ENCODE data around the gene CASD1. TPM values are rescaled to one million over a fixed set of nuclear protein-coding genes. Genes with fewer than 3 reads are reported as not detected.

Gene CASD1
- polyA plus RNA-seq, 1 donor from 2014 or later, result 187 TPM

GRCh38 chr7:94530109-94530508 lies 20.5 kb downstream of the CASD1 start:
- H3K27me3 ChIP-seq (ENCODE audit: insufficient read depth, low read depth, low read length), result no peaks in the 10 kb centered on the region
- H3K27ac ChIP-seq (ENCODE audit: low read length), result no peak overlapping the region
- H3K36me3 ChIP-seq (ENCODE audit: insufficient read depth, low read length), result peaks cover 16% of the 10 kb centered on the region
- H4K20me1 ChIP-seq (ENCODE audit: insufficient read depth), result no peaks in the 10 kb centered on the region
- no peaks in the 10 kb centered on the region for H3K9me3 ChIP-seq (ENCODE audit: low read length)
- H3K79me2 ChIP-seq (replicated peaks; ENCODE audit: insufficient read depth, low read length), result no peaks in the 10 kb centered on the region
- H3K4me3 ChIP-seq (ENCODE audit: low read length), result no peak overlapping the region
- H2AFZ ChIP-seq (ENCODE audit: low read depth, low read length), result no peak overlapping the region
- H3K9ac ChIP-seq (ENCODE audit: low read length), result no peak overlapping the region
- no peaks in the 10 kb centered on the region for H3K9me2 ChIP-seq (ENCODE audit: insufficient read depth, low read length)
- H3F3A ChIP-seq (ENCODE audit: insufficient read depth, low read length, poor library complexity, severe bottlenecking), result no peaks in the 10 kb centered on the region
- TF ChIP-seq REST (IDR thresholded peaks at IDR 0.05; ENCODE audit: borderline replicate concordance) (no peak), EP300 (conservative IDR thresholded peaks at IDR 0.05; ENCODE audit: poor library complexity, severe bottlenecking) (no peak), POLR2AphosphoS5 (IDR thresholded peaks at IDR 0.05) (no peak), EZH2 (IDR thresholded peaks at IDR 0.05; ENCODE audit: borderline replicate concordance, insufficient read depth, low read length, poor library complexity, severe bottlenecking) (no peak), SMC3 (conservative IDR thresholded peaks at IDR 0.05; ENCODE audit: poor library complexity) (no peak), CTCF (IDR thresholded peaks at IDR 0.05; ENCODE audit: poor library complexity, severe bottlenecking) (no peak), TAF1 (IDR thresholded peaks at IDR 0.05; ENCODE audit: low read depth) (no peak), RAD21 (conservative IDR thresholded peaks at IDR 0.05) (no peak), MXI1 (conservative IDR thresholded peaks at IDR 0.05; ENCODE audit: poor library complexity, severe bottlenecking) (no peak)
- H3K4me2 ChIP-seq (ENCODE audit: low read length), result no peak overlapping the region

GRCh38 chr7:94532676-94533075 lies 23.1 kb downstream of the CASD1 start:
- Histone ChIP-seq H3K36me3 (ENCODE audit: insufficient read depth, low read length) (peaks cover 16% of the 10 kb centered on the region), H3K27me3 (ENCODE audit: insufficient read depth, low read depth, low read length) (no peaks in the 10 kb centered on the region)

More at GRCh38 chr7:94532676-94533075, 23.1 kb downstream of the CASD1 start:
- Histone ChIP-seq H3K9me3 (ENCODE audit: low read length) (no peaks in the 10 kb centered on the region), H4K20me1 (ENCODE audit: insufficient read depth) (no peaks in the 10 kb centered on the region), H3K9ac (ENCODE audit: low read length) (no peak overlapping the region), H3K79me2 (replicated peaks; ENCODE audit: insufficient read depth, low read length) (no peaks in the 10 kb centered on the region), H3K4me3 (ENCODE audit: low read length) (no peak overlapping the region), H2AFZ (ENCODE audit: low read depth, low read length) (no peak overlapping the region), H3K4me2 (ENCODE audit: low read length) (no peak overlapping the region), H3K9me2 (ENCODE audit: insufficient read depth, low read length) (no peaks in the 10 kb centered on the region), H3K27ac (ENCODE audit: low read length) (no peak overlapping the region), H3F3A (ENCODE audit: insufficient read depth, low read length, poor library complexity, severe bottlenecking) (no peaks in the 10 kb centered on the region)
- no peak for TF ChIP-seq CTCF (IDR thresholded peaks at IDR 0.05; ENCODE audit: poor library complexity, severe bottlenecking)
- no peak for TF ChIP-seq RAD21 (conservative IDR thresholded peaks at IDR 0.05)
- no peak for TF ChIP-seq REST (IDR thresholded peaks at IDR 0.05; ENCODE audit: borderline replicate concordance)
- no peak for TF ChIP-seq POLR2AphosphoS5 (IDR thresholded peaks at IDR 0.05)
- TF ChIP-seq EP300 (conservative IDR thresholded peaks at IDR 0.05; ENCODE audit: poor library complexity, severe bottlenecking), result no peak
- TF ChIP-seq TAF1 (IDR thresholded peaks at IDR 0.05; ENCODE audit: low read depth), result no peak
- no peak for TF ChIP-seq EZH2 (IDR thresholded peaks at IDR 0.05; ENCODE audit: borderline replicate concordance, insufficient read depth, low read length, poor library complexity, severe bottlenecking)
- TF ChIP-seq MXI1 (conservative IDR thresholded peaks at IDR 0.05; ENCODE audit: poor library complexity, severe bottlenecking), result no peak
- no peak for TF ChIP-seq SMC3 (conservative IDR thresholded peaks at IDR 0.05; ENCODE audit: poor library complexity)

All from neural cell (in vitro differentiated cells).